Hepatocyte (in vitro differentiated cells): Measurements from ENCODE around the gene NIPSNAP3A. TPM values are rescaled to one million over a fixed set of nuclear protein-coding genes. Genes with fewer than 3 reads are reported as not detected.
A peak's percentile ranks its signal among the peaks of the same experiment; 100 is the strongest.

ENCODE experiments used
- DNase-seq: peaks from one replicate; pipeline ENCODE4 v3.0.0-alpha.2; 2016; ENCODE audit warnings: low spot score
- H2AFZ ChIP-seq: fragments of 200-600 bp; sonication (generic); 2 replicates; pipeline ENCODE4 v1.6.0; 2016; ENCODE audit warnings: antibody characterized with exemption, mild to moderate bottlenecking
- H3K27ac ChIP-seq: fragments of 200-600 bp; sonication (generic); 2 replicates; pipeline ENCODE4 v1.5.1; 2016; ENCODE audit warnings: mild to moderate bottlenecking
- H3K27me3 ChIP-seq: fragments of 200-600 bp; sonication (generic); 2 replicates; pipeline ENCODE4 v1.6.1; 2016
- H3K36me3 ChIP-seq: fragments of 200-600 bp; sonication (generic); replicated peaks from 2 replicates; pipeline ENCODE4 v1.5.1; 2016; ENCODE audit warnings: low read depth; ENCODE audit not compliant: insufficient read depth
- H3K4me1 ChIP-seq: fragments of 200-600 bp; sonication (generic); 2 replicates; pipeline ENCODE4 v1.5.1; 2016; ENCODE audit warnings: mild to moderate bottlenecking, moderate library complexity; ENCODE audit not compliant: insufficient read depth
- H3K4me2 ChIP-seq: fragments of 200-600 bp; sonication (generic); 2 replicates; pipeline ENCODE4 v1.6.0; 2016
- H3K4me3 ChIP-seq: fragments of 200-600 bp; sonication (generic); 2 replicates; pipeline ENCODE4 v1.5.1; 2016; ENCODE audit warnings: mild to moderate bottlenecking
- H3K79me2 ChIP-seq: fragments of 200-600 bp; sonication (generic); 2 replicates; pipeline ENCODE4 v1.6.0; 2017; ENCODE audit warnings: mild to moderate bottlenecking
- H3K9me2 ChIP-seq: fragments of 200-600 bp; sonication (generic); replicated peaks from 2 replicates; pipeline ENCODE4 v1.6.0; 2017; ENCODE audit warnings: mild to moderate bottlenecking; ENCODE audit not compliant: insufficient read depth
- H3K9me3 ChIP-seq: fragments of 200-600 bp; sonication (generic); 2 replicates; pipeline ENCODE4 v1.5.1; 2016; ENCODE audit warnings: low read depth, mild to moderate bottlenecking
- H4K20me1 ChIP-seq: fragments of 200-600 bp; sonication (generic); 2 replicates; pipeline ENCODE4 v1.6.0; 2016; ENCODE audit warnings: mild to moderate bottlenecking; ENCODE audit not compliant: insufficient read depth, poor library complexity, severe bottlenecking
- EZH2 ChIP-seq: fragments of 200-600 bp; sonication (generic); IDR thresholded peaks from 2 replicates; pipeline ENCODE4 v1.6.1; 2016; ENCODE audit warnings: antibody characterized with exemption, mild to moderate bottlenecking, borderline replicate concordance
- EZH2phosphoT487 ChIP-seq: fragments of 200-600 bp; sonication (generic); IDR thresholded peaks from one replicate; pipeline ENCODE4 v1.6.1; 2018; ENCODE audit warnings: antibody characterized with exemption, mild to moderate bottlenecking, low read depth, moderate library complexity; ENCODE audit not compliant: unreplicated experiment, severe bottlenecking
- WGBS: methylation state at CpG from one replicate; pipeline ENCODE4 v1.1.6; 2016; ENCODE audit warnings: low lambda C conversion rate; ENCODE audit errors: missing lambda C conversion rate; 5-methylcytosine and 5-hydroxymethylcytosine counted together
- polyA plus RNA-seq: library from polyadenylated mRNA; unstranded; fragments of >200 nt; fragmentation: Nextera tagmentation; extraction: Ambion mirVana; gene quantifications from 2 replicates; pipeline ENCODE4 v1.2.1, GENCODE V29; 2016
- total RNA-seq: library from RNA; depleted of rRNA; stranded (reverse); fragments of >200 nt; gene quantifications from 2 replicates; pipeline ENCODE4 v1.2.3, GENCODE V29; 2014
- TF ChIP-seq, protein P1 (sequence below): fragments of 200-600 bp; sonication (generic); IDR thresholded peaks from 2 replicates; pipeline ENCODE4 v1.5.1; 2016; ENCODE audit warnings: antibody characterized with exemption, mild to moderate bottlenecking; ENCODE audit not compliant: poor library complexity

NIPSNAP3A gene
- total and polyA plus RNA-seq, 2 experiments from 2014 or later = 37.3 to 47.8 TPM

DNA sequence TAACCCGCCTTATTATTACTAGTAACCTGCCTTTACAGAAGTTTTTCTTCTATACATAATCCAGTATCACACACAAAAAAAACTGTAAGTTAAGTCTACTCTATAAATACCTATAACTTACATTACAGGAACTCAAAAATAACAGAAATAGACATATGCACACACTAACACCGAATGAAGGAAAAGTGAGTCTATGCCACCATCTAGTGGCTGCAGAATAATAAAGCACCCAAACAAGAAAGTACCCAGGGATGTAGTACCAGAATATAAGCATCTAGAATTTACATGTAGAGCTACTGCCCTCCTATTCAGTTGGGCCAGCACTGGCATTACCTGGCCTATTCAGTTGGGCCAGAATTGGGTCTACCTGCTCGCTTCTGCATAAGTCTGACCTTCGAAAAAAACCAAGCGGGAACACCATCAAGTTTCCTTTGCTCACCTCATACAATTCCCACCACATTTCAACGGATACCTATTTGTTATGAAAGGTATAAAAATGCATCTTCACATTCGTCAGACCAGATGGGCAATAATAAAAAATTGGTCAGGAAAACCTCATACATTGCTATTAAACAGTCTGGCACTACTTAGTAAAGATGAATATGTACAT lies 4.0 kb upstream of the NIPSNAP3A start:
- DNase-seq = peak; percentile 57
- Histone ChIP-seq H3K4me1 (peaks cover 3% of the 10 kb centered on the region), H3K27me3 (no peaks in the 10 kb centered on the region), H3K27ac (no peak overlapping the region), H3K4me3 (no peak overlapping the region), H3K9me3 (no peaks in the 10 kb centered on the region), H3K9me2 (no peaks in the 10 kb centered on the region), H2AFZ (no peak overlapping the region), H3K4me2 (no peak overlapping the region), H3K79me2 (peaks cover under 1% of the 10 kb centered on the region), H4K20me1 (no peaks in the 10 kb centered on the region), H3K36me3 (no peaks in the 10 kb centered on the region)
- TF ChIP-seq, protein P1, sequence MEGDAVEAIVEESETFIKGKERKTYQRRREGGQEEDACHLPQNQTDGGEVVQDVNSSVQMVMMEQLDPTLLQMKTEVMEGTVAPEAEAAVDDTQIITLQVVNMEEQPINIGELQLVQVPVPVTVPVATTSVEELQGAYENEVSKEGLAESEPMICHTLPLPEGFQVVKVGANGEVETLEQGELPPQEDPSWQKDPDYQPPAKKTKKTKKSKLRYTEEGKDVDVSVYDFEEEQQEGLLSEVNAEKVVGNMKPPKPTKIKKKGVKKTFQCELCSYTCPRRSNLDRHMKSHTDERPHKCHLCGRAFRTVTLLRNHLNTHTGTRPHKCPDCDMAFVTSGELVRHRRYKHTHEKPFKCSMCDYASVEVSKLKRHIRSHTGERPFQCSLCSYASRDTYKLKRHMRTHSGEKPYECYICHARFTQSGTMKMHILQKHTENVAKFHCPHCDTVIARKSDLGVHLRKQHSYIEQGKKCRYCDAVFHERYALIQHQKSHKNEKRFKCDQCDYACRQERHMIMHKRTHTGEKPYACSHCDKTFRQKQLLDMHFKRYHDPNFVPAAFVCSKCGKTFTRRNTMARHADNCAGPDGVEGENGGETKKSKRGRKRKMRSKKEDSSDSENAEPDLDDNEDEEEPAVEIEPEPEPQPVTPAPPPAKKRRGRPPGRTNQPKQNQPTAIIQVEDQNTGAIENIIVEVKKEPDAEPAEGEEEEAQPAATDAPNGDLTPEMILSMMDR = peak; percentile 75
- no peak for TF ChIP-seq EZH2
- WGBS = 29% methylated on average over 7 of the region's 7 CpGs

DNA sequence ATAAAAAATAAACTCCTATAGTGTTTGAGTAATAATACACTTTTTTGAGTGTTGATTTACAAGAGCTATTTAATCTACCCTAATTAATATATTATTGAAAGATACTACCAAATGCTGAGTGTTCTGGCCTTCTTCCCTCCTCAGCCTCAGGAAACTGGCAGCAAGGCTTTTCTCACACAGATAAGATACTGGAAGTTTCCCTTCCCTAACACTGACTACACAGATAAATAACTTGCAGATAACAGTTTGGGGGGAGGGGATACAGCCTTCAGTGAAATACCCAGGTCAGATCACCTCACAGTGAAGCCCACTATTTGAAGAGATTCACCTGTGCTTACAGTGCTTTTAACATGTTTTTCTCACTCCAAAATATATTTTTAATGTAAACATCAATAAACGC lies 1.6 kb upstream of the NIPSNAP3A start:
- Histone ChIP-seq H3K27ac (no peak overlapping the region), H3K4me2 (no peak overlapping the region), H2AFZ (no peak overlapping the region), H3K4me1 (peaks cover 11% of the 10 kb centered on the region), H3K27me3 (no peaks in the 10 kb centered on the region), H3K9me3 (no peaks in the 10 kb centered on the region), H3K4me3 (no peak overlapping the region), H3K9me2 (no peaks in the 10 kb centered on the region), H3K79me2 (peaks cover 23% of the 10 kb centered on the region), H4K20me1 (no peaks in the 10 kb centered on the region), H3K36me3 (no peaks in the 10 kb centered on the region)
- 50% methylated on average over 1 of the region's 1 CpG for WGBS
- no peak for DNase-seq
- TF ChIP-seq, protein P1 = no peak
- TF ChIP-seq EZH2phosphoT487 (no peak), EZH2 (no peak)

DNA sequence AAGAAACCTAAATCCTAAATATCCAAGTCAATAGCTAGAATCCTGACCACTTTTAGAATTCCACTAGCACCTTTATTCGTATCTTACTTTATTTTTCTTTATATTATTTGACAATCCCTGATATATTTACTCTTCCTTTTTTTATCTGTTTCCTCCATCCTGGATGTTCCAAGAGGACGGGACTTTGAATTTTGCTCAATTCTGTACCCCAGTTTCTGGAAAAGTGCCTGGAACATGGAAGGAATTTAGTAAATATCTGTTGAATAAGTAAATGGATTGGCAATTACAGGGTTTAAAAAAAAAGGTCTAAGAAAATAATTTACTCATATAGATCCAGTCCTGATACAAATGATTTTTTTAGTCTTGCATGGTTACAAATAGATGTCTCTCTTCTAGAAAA lies 1.2 kb upstream of the NIPSNAP3A start:
- Histone ChIP-seq H3K9me2 (no peaks in the 10 kb centered on the region), H3K27me3 (no peaks in the 10 kb centered on the region), H3K27ac (no peak overlapping the region), H3K4me3 (no peak overlapping the region), H4K20me1 (no peaks in the 10 kb centered on the region), H3K79me2 (peaks cover 23% of the 10 kb centered on the region), H2AFZ (no peak overlapping the region), H3K4me2 (peak overlapping the region; percentile 84), H3K36me3 (no peaks in the 10 kb centered on the region), H3K4me1 (peaks cover 11% of the 10 kb centered on the region), H3K9me3 (no peaks in the 10 kb centered on the region)
- no peak for DNase-seq
- TF ChIP-seq, protein P1 = no peak
- TF ChIP-seq EZH2phosphoT487 (no peak), EZH2 (no peak)
- WGBS = 75% methylated on average over 2 of the region's 2 CpGs

- H3K9me2 ChIP-seq = no peaks in the 10 kb centered on the region
- peak overlapping the region; percentile 98 for H3K27ac ChIP-seq
- H3K4me2 ChIP-seq = peak overlapping the region; percentile 84
- H3K36me3 ChIP-seq = no peaks in the 10 kb centered on the region
- no peak for TF ChIP-seq EZH2
- no peak for TF ChIP-seq EZH2phosphoT487
- TF ChIP-seq, protein P1 = no peak
- H3K4me3 ChIP-seq = peak overlapping the region; percentile 88
- H3K9me3 ChIP-seq = no peaks in the 10 kb centered on the region
- no peaks in the 10 kb centered on the region for H3K27me3 ChIP-seq
- DNase-seq = no peak
- peak overlapping the region; percentile 98 for H2AFZ ChIP-seq
- H3K4me1 ChIP-seq = peaks cover 11% of the 10 kb centered on the region
- 7% methylated on average over 1 of the region's 1 CpG for WGBS
- H3K79me2 ChIP-seq = peaks cover 23% of the 10 kb centered on the region
- H4K20me1 ChIP-seq = no peaks in the 10 kb centered on the region
Measured at GRCh38 chr9:104746798-104747197, 685 bp upstream of the NIPSNAP3A start.
